GM18870 (cell line): ENCODE results near the gene MAP2.

Source experiments
- ATAC-seq: cut with Tn5 transposase; IDR thresholded peaks from one replicate; pipeline ENCODE4 v1.9.1; 2021; ENCODE audit warnings: moderate library complexity; ENCODE audit not compliant: unreplicated experiment

The MAP2 gene

DNA sequence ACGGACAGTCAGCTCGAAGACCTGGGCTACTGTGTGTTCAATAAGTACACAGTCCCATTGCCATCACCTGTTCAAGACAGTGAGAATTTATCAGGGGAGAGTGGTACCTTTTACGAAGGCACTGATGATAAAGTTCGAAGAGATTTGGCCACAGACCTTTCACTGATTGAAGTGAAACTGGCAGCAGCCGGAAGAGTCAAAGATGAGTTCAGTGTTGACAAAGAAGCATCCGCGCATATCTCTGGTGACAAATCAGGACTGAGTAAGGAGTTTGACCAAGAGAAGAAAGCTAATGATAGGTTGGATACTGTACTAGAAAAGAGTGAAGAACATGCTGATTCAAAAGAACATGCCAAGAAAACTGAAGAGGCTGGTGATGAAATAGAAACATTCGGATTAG lies 270.9 kb downstream of the MAP2 start:
- ATAC-seq, result no peak

DNA sequence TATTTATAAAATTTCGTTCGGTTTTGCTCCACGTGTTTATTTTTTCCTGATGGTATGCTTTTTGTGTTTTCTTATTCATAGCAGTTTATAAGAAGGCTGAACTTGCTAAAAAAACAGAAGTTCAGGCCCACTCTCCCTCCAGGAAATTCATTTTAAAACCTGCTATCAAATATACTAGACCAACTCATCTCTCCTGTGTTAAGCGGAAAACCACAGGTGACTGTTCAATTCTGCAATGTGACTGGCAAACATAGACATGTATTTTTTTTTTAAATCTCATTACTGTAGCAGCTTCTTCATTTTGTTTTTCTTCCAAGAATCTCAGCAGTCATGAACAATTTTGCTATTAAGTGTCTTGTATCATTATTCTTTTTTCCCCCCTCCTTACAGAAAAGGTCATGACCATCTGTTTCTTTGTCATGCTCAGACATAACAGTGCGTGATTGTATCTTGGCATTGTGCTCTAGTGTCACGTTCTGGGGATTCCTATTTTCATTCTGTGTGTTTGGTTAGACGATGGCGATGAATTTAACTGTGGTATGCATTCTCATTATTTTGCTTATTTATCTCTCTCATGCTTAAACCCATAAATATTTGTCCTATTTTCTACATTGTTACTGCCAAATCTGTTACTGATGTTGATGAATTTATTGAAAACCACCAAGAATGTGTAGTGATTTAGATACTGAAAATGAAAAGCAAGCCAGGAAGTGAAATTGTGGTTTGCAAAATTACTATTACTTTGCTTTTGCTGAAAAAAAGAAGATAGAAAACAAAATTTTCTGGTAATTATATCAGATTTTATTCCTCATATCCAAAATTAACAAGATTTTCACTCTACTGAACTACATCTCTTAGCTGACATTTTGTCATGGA lies 273.2 kb downstream of the MAP2 start:
- peak; percentile 83 for ATAC-seq

DNA sequence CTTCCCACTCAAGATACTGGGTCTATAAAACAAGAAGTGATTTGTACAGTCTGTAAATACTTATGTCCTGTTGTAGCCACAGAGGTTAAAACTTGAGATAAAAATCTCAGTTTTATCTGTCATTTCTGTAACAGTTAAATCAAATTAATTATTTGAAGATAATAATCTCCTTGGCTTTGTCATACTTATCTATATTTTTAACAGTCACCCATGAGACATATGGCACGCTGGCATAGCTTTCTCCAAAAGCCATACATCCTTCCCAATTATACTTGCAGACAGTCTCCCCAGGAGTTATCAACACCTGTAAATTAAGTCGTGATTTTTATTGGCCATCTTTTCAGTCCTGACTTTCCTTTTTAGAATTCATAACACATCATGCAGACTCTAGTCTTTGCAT lies 278.9 kb downstream of the MAP2 start:
- ATAC-seq, result no peak

- ATAC-seq, result no peak
Measured at GRCh38 chr2:209713219-209713618, 289.4 kb downstream of the MAP2 start.

- ATAC-seq, result no peak
Measured at GRCh38 chr2:209719034-209719433, 295.2 kb downstream of the MAP2 start.

DNA sequence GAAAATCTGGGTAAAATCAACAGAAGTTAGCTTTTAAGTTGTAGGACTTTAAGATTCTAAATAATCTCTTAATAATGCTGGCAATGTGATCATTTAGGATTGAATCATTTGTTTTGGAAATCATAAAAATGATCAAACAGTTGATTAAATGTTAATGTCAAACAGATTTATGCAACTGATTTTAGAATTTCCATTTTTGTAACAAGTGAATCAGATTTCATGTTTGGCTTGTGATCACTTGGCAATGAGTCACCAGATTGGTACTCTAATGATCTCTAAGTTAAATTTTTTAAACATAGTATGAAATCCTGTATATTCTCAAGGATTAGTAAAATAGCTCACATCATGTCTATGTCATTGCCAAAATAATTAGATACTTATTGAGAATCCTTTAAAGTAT lies 297.6 kb downstream of the MAP2 start:
- ATAC-seq, result no peak

GRCh38 chr2:209726311-209726710 lies 302.5 kb downstream of the MAP2 start:
- ATAC-seq, result no peak

DNA sequence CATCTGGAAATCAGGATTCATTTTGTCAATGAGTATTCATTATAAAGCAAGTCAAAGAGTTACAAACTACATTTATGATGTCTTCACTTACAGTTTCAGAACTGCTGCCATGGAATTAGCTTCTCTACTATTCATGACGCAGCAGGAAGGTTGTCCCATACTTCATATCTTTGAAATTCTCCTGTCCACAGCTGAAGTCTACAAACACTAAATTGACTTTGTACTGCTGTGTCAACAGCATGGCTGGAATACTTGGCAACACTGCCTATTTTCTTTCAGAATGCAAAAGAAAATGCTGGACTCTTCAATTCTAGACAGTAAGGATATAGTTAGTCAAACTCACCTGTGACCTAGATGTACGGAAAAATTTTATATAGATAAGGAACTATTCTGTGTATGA lies 303.2 kb downstream of the MAP2 start:
- ATAC-seq, result no peak

DNA sequence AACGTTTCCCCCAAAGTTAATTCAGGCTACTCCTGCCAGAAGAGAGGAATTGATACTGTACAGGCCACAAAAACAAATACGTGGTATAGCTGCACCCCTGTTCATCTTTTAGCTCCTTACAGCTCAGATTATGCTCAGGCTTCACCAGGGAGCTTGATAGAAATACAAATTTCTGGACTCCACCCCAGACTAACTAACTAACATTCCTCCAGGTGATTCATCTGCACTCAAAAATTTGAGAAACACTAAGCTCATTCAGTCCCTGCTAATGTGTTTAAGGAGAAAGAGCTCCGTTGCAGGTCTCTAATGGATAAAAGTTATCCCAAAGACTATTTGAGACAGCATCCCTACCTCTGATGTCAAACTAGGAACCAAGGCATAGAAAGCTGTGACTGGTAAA lies 311.0 kb downstream of the MAP2 start:
- no peak for ATAC-seq

GRCh38 chr2:209741953-209742352 lies 318.1 kb downstream of the MAP2 start:
- no peak for ATAC-seq

DNA sequence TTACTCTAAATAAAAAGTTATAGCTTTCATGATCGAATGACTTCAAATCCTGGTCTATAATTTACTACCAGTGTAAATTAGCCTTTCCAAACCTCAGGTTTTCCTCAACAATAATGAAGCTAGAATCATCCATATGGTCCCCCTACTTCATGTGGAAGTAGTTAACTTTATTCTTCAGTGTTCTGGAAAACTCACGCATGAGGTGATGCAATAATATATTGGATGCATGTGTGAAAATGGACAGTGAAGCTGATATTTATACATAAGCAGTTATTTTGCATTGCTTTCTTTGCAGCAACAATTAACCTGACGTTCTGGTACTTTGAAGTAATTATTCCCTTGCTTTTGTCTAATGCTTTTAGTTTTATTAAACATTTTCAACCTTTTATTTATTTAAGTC lies 329.2 kb downstream of the MAP2 start:
- no peak for ATAC-seq

DNA sequence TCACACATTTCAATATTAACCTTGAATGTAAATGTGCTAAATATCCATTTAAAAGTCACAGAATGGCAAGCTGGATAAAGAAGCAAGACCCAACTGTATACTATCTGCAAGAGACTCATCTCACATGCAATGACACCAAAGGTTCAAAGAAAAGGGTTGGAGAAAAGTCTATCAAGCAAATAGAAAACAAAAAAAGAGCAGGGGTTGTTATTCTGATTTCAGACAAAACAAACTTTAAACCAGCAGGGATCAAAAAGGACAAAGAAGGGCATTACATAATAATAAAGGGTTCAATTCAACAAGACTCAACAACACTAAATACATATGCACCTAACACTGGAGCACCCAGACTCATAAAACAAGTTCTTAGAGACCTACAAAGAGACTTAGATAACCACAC lies 333.3 kb downstream of the MAP2 start:
- no peak for ATAC-seq

- ATAC-seq, result no peak
Measured at GRCh38 chr2:209761566-209761965, 337.7 kb downstream of the MAP2 start.

- no peak for ATAC-seq
Measured at GRCh38 chr2:209762563-209762962, 338.7 kb downstream of the MAP2 start.

- no peak for ATAC-seq
Measured at GRCh38 chr2:209763106-209763505, 339.3 kb downstream of the MAP2 start.

GRCh38 chr2:209766613-209767012 lies 342.8 kb downstream of the MAP2 start:
- ATAC-seq, result no peak

DNA sequence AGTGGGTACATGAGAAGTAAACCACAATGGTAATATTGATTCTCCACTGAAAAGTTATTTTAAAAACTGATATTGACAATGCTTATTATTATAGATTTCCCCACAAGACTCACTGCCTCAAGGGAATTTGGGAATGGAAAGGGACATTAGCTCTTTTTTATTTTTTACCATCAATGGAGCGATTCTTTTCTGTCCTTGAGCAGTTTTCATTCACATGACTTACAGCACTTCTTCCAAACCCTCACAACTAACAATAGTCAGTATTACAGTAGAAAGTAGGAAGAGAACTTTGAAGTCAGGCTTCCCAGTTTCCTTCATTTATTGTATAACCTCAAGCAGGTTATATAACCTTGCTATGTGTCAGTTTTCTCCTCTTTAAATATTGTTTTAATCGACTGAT lies 343.5 kb downstream of the MAP2 start:
- ATAC-seq, result no peak

GRCh38 chr2:209768557-209768956 lies 344.7 kb downstream of the MAP2 start:
- ATAC-seq, result no peak

DNA sequence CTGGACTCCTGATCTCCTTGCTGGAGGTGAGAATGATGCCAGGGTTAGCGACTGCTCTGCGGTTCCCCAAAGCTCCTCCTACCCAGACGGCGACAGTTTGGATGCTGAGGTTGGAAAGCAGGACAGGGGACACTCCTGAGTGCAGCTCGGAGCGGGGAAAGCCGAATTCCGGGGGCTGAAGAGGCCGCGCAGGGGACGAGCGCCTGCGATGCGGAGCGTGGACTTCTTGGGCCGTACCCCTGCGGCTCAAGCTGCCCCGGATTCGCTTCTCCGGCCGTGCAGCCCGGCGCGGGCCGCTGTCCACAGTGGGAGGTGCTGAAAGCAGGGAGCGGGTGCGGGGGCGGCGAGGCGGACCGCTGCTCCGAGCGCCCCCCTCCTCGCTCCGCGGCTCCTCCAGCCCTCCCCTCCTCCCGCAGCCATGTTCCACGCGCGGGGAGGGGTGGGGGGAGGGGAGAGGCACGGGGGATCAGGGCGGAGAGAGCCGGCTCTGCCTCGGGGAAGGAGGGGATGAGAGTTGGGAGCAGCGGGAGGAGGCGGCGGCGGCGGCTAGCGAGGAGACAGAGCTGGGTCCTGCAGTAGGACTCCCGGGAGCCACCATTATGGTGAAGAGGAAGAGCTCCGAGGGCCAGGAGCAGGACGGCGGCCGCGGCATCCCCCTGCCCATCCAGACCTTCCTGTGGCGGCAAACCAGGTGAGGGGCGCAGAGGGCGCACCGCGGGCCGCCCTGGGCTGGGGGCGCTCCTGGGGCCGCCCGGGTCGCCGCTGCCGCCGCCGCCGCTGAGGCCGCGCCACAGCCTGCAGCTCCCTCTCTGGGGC lies 347.8 kb downstream of the MAP2 start, which contains the start of gene UNC80:
UNC80 (plus strand) TSS at position 359 of the 816 bp plus-strand sequence; CDS start at position 600, 241 bp downstream.
- no peak for ATAC-seq

DNA sequence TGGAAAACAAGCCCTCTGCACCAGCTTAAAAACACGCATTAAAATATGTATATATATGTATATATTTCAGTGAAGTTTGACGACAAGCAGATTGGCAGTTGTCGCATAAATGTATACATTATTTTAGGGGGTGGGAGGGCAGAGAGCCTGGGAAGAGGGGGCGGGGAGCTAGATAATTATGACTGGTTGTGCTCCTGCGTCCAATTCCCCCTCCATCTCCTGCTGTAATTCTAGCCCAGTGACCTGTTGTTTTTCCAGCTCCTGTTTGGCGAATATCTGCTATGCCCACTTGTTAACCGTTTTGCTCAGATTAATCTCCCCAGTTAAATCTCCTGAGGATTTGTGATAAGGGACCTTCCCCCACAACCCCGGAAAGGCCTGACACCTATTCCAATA lies 348.4 kb downstream of the MAP2 start:
- ATAC-seq, result no peak

- ATAC-seq, result no peak
Measured at GRCh38 chr2:209773377-209773776, 349.5 kb downstream of the MAP2 start.
